ENCODE results near the gene TMEM198. TPM values are rescaled to one million over a fixed set of nuclear protein-coding genes. Genes with fewer than 3 reads are reported as not detected.

TMEM198 gene
- total RNA-seq, 1 experiment from 2014 or later: 2.3 TPM

- ChIA-PET POLR2A (interaction anchor here (0.5 kb wide), 1 partner anchor 132 kb away, joined by 11 read pairs; no protein-coding TSS in a partner anchor), CTCF (interaction anchor here (0.6 to 3.6 kb wide), 10 partner anchors 9 to 60 kb away, joined by 3 to 36 read pairs (median 4); no protein-coding TSS in a partner anchor)
- no peaks in the 10 kb centered on the region for H3K9me3 ChIP-seq (ENCODE audit: control insufficient read depth, insufficient read depth, low read depth, low read length)
- in situ Hi-C loops (cut with HindIII; ENCODE audit: low pct_unique_long_range_greater_than_20kb, low sequenced_read_pairs) (no loop called here), intact Hi-C loops (cut with micrococcal nuclease; ENCODE audit: unreplicated experiment) (no loop called here)
- H3K4me1 ChIP-seq (ENCODE audit: control insufficient read depth, insufficient read depth, low read length): peaks cover 15% of the 10 kb centered on the region
- no peak overlapping the region for H3K4me3 ChIP-seq (ENCODE audit: low read depth in 2 of 2, low read length in 2 of 2)
- no peaks in the 10 kb centered on the region for H3K27me3 ChIP-seq (ENCODE audit: control insufficient read depth, insufficient read depth, low read length)
- BruUV-seq (replicated peaks): no TSS peak
- H3K36me3 ChIP-seq (ENCODE audit: control insufficient read depth, insufficient read depth, low read length): peaks cover 3% of the 10 kb centered on the region; the same call in 1 of the 2 replicates
- ATAC-seq (no peak), DNase-seq (ENCODE audit: low read depth, low spot score) (no peak)
- TF ChIP-seq, protein P1, sequence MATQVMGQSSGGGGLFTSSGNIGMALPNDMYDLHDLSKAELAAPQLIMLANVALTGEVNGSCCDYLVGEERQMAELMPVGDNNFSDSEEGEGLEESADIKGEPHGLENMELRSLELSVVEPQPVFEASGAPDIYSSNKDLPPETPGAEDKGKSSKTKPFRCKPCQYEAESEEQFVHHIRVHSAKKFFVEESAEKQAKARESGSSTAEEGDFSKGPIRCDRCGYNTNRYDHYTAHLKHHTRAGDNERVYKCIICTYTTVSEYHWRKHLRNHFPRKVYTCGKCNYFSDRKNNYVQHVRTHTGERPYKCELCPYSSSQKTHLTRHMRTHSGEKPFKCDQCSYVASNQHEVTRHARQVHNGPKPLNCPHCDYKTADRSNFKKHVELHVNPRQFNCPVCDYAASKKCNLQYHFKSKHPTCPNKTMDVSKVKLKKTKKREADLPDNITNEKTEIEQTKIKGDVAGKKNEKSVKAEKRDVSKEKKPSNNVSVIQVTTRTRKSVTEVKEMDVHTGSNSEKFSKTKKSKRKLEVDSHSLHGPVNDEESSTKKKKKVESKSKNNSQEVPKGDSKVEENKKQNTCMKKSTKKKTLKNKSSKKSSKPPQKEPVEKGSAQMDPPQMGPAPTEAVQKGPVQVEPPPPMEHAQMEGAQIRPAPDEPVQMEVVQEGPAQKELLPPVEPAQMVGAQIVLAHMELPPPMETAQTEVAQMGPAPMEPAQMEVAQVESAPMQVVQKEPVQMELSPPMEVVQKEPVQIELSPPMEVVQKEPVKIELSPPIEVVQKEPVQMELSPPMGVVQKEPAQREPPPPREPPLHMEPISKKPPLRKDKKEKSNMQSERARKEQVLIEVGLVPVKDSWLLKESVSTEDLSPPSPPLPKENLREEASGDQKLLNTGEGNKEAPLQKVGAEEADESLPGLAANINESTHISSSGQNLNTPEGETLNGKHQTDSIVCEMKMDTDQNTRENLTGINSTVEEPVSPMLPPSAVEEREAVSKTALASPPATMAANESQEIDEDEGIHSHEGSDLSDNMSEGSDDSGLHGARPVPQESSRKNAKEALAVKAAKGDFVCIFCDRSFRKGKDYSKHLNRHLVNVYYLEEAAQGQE (IDR thresholded peaks at IDR 0.05; ENCODE audit: insufficient read depth in 1 of 2, low read depth in 2 of 2, low read length in 1 of 2): no peak
- TF ChIP-seq POLR2AphosphoS5 (IDR thresholded peaks at IDR 0.05; ENCODE audit: low read depth, low read length) (no peak), CTCF (IDR thresholded peaks at IDR 0.05) (no peak), SIN3A (IDR thresholded peaks at IDR 0.05; ENCODE audit: borderline replicate concordance, insufficient read depth, low read depth, low read length) (no peak), TCF7L2 (IDR thresholded peaks at IDR 0.05; ENCODE audit: low read depth, low read length) (no peak)
- no peak overlapping the region for H3K27ac ChIP-seq (ENCODE audit: low read length)
These were observed 48.8 kb upstream of the TMEM198 start for GRCh38 chr2:219494952-219495530.

DNA sequence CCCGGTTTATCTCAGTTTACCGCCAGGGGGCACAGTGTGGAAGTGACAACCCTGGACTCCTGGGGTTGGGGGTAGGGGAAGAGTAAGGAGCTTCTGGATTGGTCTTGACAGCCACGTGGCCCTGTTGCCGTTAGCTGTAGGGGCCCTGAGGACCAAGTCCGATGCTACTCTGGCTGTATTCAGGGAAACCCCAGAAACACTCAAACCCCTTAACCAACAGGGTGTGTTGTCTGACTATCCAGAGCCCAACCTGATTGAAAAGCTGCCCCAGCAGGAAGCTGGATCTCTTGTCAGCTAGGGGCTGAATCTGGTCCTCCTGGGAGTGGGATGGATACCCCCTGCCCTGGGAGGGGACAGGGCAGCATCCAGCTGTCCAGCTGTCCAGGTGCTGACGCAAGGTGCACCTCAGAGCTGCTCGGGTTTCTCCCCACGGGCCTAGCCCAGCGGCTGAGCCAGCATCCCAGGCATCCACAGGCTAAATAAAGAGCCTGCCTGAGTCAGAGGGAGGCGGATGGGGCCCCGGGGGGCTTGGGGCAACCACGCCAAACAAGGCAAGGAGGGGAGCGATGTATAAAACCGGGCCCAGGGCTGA, 48.2 kb upstream of the TMEM198 start:
- TF ChIP-seq POLR2AphosphoS5 (IDR thresholded peaks at IDR 0.05; ENCODE audit: low read depth, low read length) (no peak), CTCF (IDR thresholded peaks at IDR 0.05) (peak; percentile 86)
- H3K27ac ChIP-seq (ENCODE audit: low read length): no peak overlapping the region
- DNase-seq (ENCODE audit: low read depth, low spot score): no peak
- H3K4me1 ChIP-seq (ENCODE audit: control insufficient read depth, insufficient read depth, low read length): peaks cover 15% of the 10 kb centered on the region
- no peak overlapping the region for H3K4me3 ChIP-seq (ENCODE audit: low read depth in 2 of 2, low read length in 2 of 2)
- H3K27me3 ChIP-seq (ENCODE audit: control insufficient read depth, insufficient read depth, low read length): no peaks in the 10 kb centered on the region
- intact Hi-C loops (cut with micrococcal nuclease; ENCODE audit: unreplicated experiment): no loop called here
- ChIA-PET POLR2A (no interaction called here), CTCF (interaction anchor here (0.6 to 3.6 kb wide), 10 partner anchors 10 to 60 kb away, joined by 3 to 36 read pairs (median 4); no protein-coding TSS in a partner anchor)
- ATAC-seq: no peak
- BruUV-seq (replicated peaks): no TSS peak
- H3K36me3 ChIP-seq (ENCODE audit: control insufficient read depth, insufficient read depth, low read length): peaks cover 3% of the 10 kb centered on the region; the same call in 1 of the 2 replicates
- H3K9me3 ChIP-seq (ENCODE audit: control insufficient read depth, insufficient read depth, low read depth, low read length): no peaks in the 10 kb centered on the region
- in situ Hi-C loops (cut with HindIII; ENCODE audit: low pct_unique_long_range_greater_than_20kb, low sequenced_read_pairs): no loop called here
